ENCODE data around the gene FGF14. TPM values are rescaled to one million over a fixed set of nuclear protein-coding genes. Genes with fewer than 3 reads are reported as not detected.

The FGF14 gene
- total RNA-seq, 1 experiment from 2014 or later, result 0.22 TPM

GRCh38 chr13:101709952-101710351, 691.9 kb downstream of the FGF14 start:
- no peak overlapping the region for H3K23ac ChIP-seq (ENCODE audit: insufficient read length, low read depth, low read length)
- no peak overlapping the region for H3K27ac ChIP-seq (ENCODE audit: insufficient read length, low read depth, low read length)
- Mint-ChIP-seq H3K4me1 (peaks cover 14% of the 10 kb centered on the region in 2 experiments), H3K27me3 (ENCODE audit: low read depth) (peaks cover 3% of the 10 kb centered on the region; the same call in 1 of the 2 replicates), H3K4me3 (no peak overlapping the region), H3K27ac (no peak overlapping the region), H3K36me3 (ENCODE audit: insufficient read depth in 1 of 3, low read depth in 3 of 3) (no peaks in the 10 kb centered on the region), H3K9me3 (no peaks in the 10 kb centered on the region)
- H2BK120ac ChIP-seq (ENCODE audit: low read depth, low read length, poor library complexity, severe bottlenecking), result no peak overlapping the region
- no peak overlapping the region for H2BK5ac ChIP-seq (ENCODE audit: insufficient read length, low read length)
- no peak for DNase-seq
- H3K4me2 ChIP-seq (ENCODE audit: insufficient read depth, insufficient read length, low read length), result no peak overlapping the region
- H3K56ac ChIP-seq (ENCODE audit: insufficient read length, low read depth, low read length), result no peak overlapping the region
- H3K14ac ChIP-seq (ENCODE audit: insufficient read depth, low read length), result no peak overlapping the region
- no peak overlapping the region for H4K8ac ChIP-seq (replicated peaks; ENCODE audit: insufficient read length, low read depth, low read length)
- no peak overlapping the region for H3K18ac ChIP-seq (ENCODE audit: insufficient read length, low read depth, low read length)
- no peaks in the 10 kb centered on the region for H3K9me3 ChIP-seq (ENCODE audit: control insufficient read depth, low read depth, low read length)
- no peaks in the 10 kb centered on the region for H3K23me2 ChIP-seq (ENCODE audit: insufficient read length, low read depth, low read length, poor library complexity, severe bottlenecking)
- no peak overlapping the region for H3K4ac ChIP-seq (ENCODE audit: low read depth, low read length)
- no peaks in the 10 kb centered on the region for H3K79me2 ChIP-seq (ENCODE audit: insufficient read depth, low read length)
- no peak overlapping the region for H3K9ac ChIP-seq (ENCODE audit: extremely low read depth, insufficient read length, low read length)
- no peaks in the 10 kb centered on the region for H4K20me1 ChIP-seq (ENCODE audit: control insufficient read depth, insufficient read depth, insufficient read length)
- no peak for TF ChIP-seq CTCF (conservative IDR thresholded peaks at IDR 0.05)
- H3T11ph ChIP-seq (ENCODE audit: low read length), result no peak overlapping the region
- no peak overlapping the region for H2BK20ac ChIP-seq (ENCODE audit: low read depth, low read length, poor library complexity, severe bottlenecking)
- H4K5ac ChIP-seq (ENCODE audit: insufficient read length, low read depth, low read length), result no peak overlapping the region
- no peak overlapping the region for H2BK12ac ChIP-seq (ENCODE audit: insufficient read length, low read depth, low read length)
- H3K79me1 ChIP-seq (ENCODE audit: insufficient read depth, low read depth, low read length, poor library complexity, severe bottlenecking), result no peaks in the 10 kb centered on the region
- no peaks in the 10 kb centered on the region for H3K27me3 ChIP-seq (ENCODE audit: insufficient read depth, low read length)
- H2BK15ac ChIP-seq (ENCODE audit: low read depth, low read length), result no peak overlapping the region
- no peak overlapping the region for H2AFZ ChIP-seq (ENCODE audit: low read length)
- no CpG with 5 or more reads among the region's 6 CpGs for WGBS (ENCODE audit: extremely low coverage, insufficient read length, low lambda C conversion rate)
- no peak overlapping the region for H2AK5ac ChIP-seq (ENCODE audit: insufficient read length, low read length)
- 0 out of 2 replicates have a peak, but pooled peaks cover 3% of the 10 kb centered on the region for H3K4me1 ChIP-seq (ENCODE audit: insufficient read depth, low read length)
- no peak overlapping the region for H4K91ac ChIP-seq (ENCODE audit: insufficient read length, low read depth, low read length)

All from H9 (cell line).